IMR-90 (cell line): ENCODE measurements around the gene ZDHHC17. TPM values are rescaled to one million over a fixed set of nuclear protein-coding genes. Genes with fewer than 3 reads are reported as not detected.

Experiments
- ATAC-seq: fragments of 200-7000 bp; cut with Tn5 transposase; 2 replicates; pipeline ENCODE4 v1.9.1; 2020; ENCODE audit warnings: low read depth, mild to moderate bottlenecking, moderate library complexity
- BruUV-seq: library from RNA; stranded (reverse); fragments of 400-500 nt; replicated peaks from 2 replicates; lab custom pipeline; 2021; lab: Mats Ljungman, UMichigan
- CTCF ChIA-PET: fragments of 300-600 bp; formaldehyde crosslinking; extraction: SDS; loops from one replicate; lab custom pipeline; 2021; ENCODE audit warnings: antibody characterized with exemption; lab: Yijun Ruan, JAX
- POLR2A ChIA-PET: fragments of 300-600 bp; sonication (Branson Sonifier 250); formaldehyde crosslinking; loops from one replicate; lab custom pipeline; 2022; ENCODE audit warnings: antibody characterized with exemption; ENCODE audit not compliant: unreplicated experiment; lab: Charles Lee
- DNase-seq: peaks from one replicate; pipeline ENCODE4 v3.0.0; 2013
- H2AFZ ChIP-seq: replicated peaks from 2 replicates; pipeline ENCODE3; 2013; ENCODE audit warnings: low read length, mild to moderate bottlenecking; ENCODE audit not compliant: poor library complexity
- H2AK5ac ChIP-seq: 2 replicates; pipeline ENCODE4 v1.6.1; 2013; ENCODE audit warnings: low read depth, low read length, inconsistent platforms
- H2AK9ac ChIP-seq: replicated peaks from 2 replicates; pipeline ENCODE3; 2013; ENCODE audit warnings: mild to moderate bottlenecking, low read depth, low read length, moderate library complexity; ENCODE audit not compliant: poor library complexity
- H2BK120ac ChIP-seq: 2 replicates; pipeline ENCODE4 v1.6.1; 2013; ENCODE audit warnings: low read depth, low read length, inconsistent platforms
- H2BK15ac ChIP-seq: 3 replicates; pipeline ENCODE4 v1.6.1; 2013; ENCODE audit warnings: low read depth, low read length, inconsistent platforms
- H2BK20ac ChIP-seq: 2 replicates; pipeline ENCODE4 v1.6.1; 2013; ENCODE audit warnings: low read depth, mild to moderate bottlenecking, inconsistent platforms, low read length, moderate library complexity
- H2BK5ac ChIP-seq: 2 replicates; pipeline ENCODE4 v1.6.1; 2013; ENCODE audit warnings: mild to moderate bottlenecking, low read depth, low read length, inconsistent platforms; ENCODE audit not compliant: poor library complexity, severe bottlenecking
- H3K14ac ChIP-seq: replicated peaks from 2 replicates; pipeline ENCODE4 v1.6.1; 2013; ENCODE audit warnings: low read depth, low read length, inconsistent platforms
- H3K18ac ChIP-seq: 2 replicates; pipeline ENCODE4 v1.6.1; 2013; ENCODE audit warnings: low read depth, low read length, control low read depth
- H3K23ac ChIP-seq: 2 replicates; pipeline ENCODE4 v1.6.1; 2013; ENCODE audit warnings: low read depth, low read length, inconsistent platforms
- H3K27ac ChIP-seq: 2 replicates; pipeline ENCODE4 v1.5.1; 2013; ENCODE audit warnings: mild to moderate bottlenecking, control low read depth, low read length; ENCODE audit not compliant: insufficient read depth
- H3K27me3 ChIP-seq: 2 replicates; pipeline ENCODE4 v1.6.1; 2013; ENCODE audit warnings: low read length; ENCODE audit not compliant: control insufficient read depth, insufficient read depth
- H3K36me3 ChIP-seq: 2 replicates; pipeline ENCODE4 v1.6.1; 2013; ENCODE audit warnings: low read length, mixed read lengths; ENCODE audit not compliant: control insufficient read depth, insufficient read depth
- H3K4ac ChIP-seq: 2 replicates; pipeline ENCODE4 v1.6.1; 2013; ENCODE audit warnings: low read depth, low read length, inconsistent platforms
- H3K4me1 ChIP-seq: 2 replicates; pipeline ENCODE4 v1.6.1; 2013; ENCODE audit warnings: low read length, mixed read lengths; ENCODE audit not compliant: control insufficient read depth, insufficient read depth
- H3K4me2 ChIP-seq: 2 replicates; pipeline ENCODE4 v1.6.1; 2013; ENCODE audit warnings: low read depth, mild to moderate bottlenecking, control low read depth, low read length, moderate library complexity
- H3K4me3 ChIP-seq: 2 replicates; pipeline ENCODE4 v1.5.1; 2013; ENCODE audit warnings: low read depth, mild to moderate bottlenecking, control low read depth, low read length, moderate library complexity; ENCODE audit not compliant: insufficient read depth
- H3K56ac ChIP-seq: 2 replicates; pipeline ENCODE4 v1.6.1; 2013; ENCODE audit warnings: low read length, inconsistent platforms; ENCODE audit not compliant: insufficient read depth; ENCODE audit errors: extremely low read depth
- H3K79me1 ChIP-seq, 2 experiments: 2 replicates each; pipeline ENCODE4 v1.6.1; 2013; ENCODE audit warnings: low read length in 2 of 2, inconsistent platforms in 1 of 2, low read depth in 1 of 2
- H3K9ac ChIP-seq: 2 replicates; pipeline ENCODE4 v1.6.1; 2013; ENCODE audit warnings: low read depth, low read length, control low read depth
- H3K9me1 ChIP-seq: 2 replicates; pipeline ENCODE4 v1.6.1; 2013; ENCODE audit warnings: low read length, inconsistent platforms; ENCODE audit not compliant: insufficient read depth
- H3K9me3 ChIP-seq: 2 replicates; pipeline ENCODE4 v1.6.1; 2013; ENCODE audit warnings: low read length; ENCODE audit not compliant: control insufficient read depth, insufficient read depth
- H4K20me1 ChIP-seq: 2 replicates; pipeline ENCODE4 v1.6.1; 2013; ENCODE audit warnings: low read length, inconsistent platforms; ENCODE audit not compliant: insufficient read depth
- H4K5ac ChIP-seq: 2 replicates; pipeline ENCODE4 v1.6.1; 2013; ENCODE audit warnings: mild to moderate bottlenecking, low read depth, low read length, control low read depth
- H4K8ac ChIP-seq, 2 experiments: 2 replicates each; pipeline ENCODE4 v1.6.1; 2013; ENCODE audit warnings: low read depth in 2 of 2, low read length in 2 of 2, control low read depth in 1 of 2, inconsistent platforms in 1 of 2
- H4K91ac ChIP-seq: 2 replicates; pipeline ENCODE4 v1.6.1; 2013; ENCODE audit warnings: low read depth, low read length, inconsistent platforms; ENCODE audit not compliant: insufficient read depth
- BHLHE40 ChIP-seq: fragments of 150-350 bp; IDR thresholded peaks from 2 replicates; pipeline ENCODE4 v1.6.1; 2016; ENCODE audit warnings: mild to moderate bottlenecking, low read depth, low read length
- CEBPB ChIP-seq: IDR thresholded peaks from 2 replicates; pipeline ENCODE4 v1.6.1; 2012; ENCODE audit warnings: low read depth, low read length, improper control_type of control experiment
- CHD1 ChIP-seq: IDR thresholded peaks from 2 replicates; pipeline ENCODE4 v1.6.1; 2012; ENCODE audit warnings: low read depth, low read length, improper control_type of control experiment
- CTCF ChIP-seq: conservative IDR thresholded peaks from 2 replicates; pipeline ENCODE4 v1.5.1; 2012; ENCODE audit warnings: mild to moderate bottlenecking, low read depth, low read length, improper control_type of control experiment
- FOS ChIP-seq: fragments of 150-350 bp; IDR thresholded peaks from 2 replicates; pipeline ENCODE4 v1.6.1; 2016; ENCODE audit warnings: low read depth, low read length
- MAFK ChIP-seq: IDR thresholded peaks from 2 replicates; pipeline ENCODE4 v1.6.1; 2012; ENCODE audit warnings: low read depth, low read length, improper control_type of control experiment
- MAZ ChIP-seq: IDR thresholded peaks from 2 replicates; pipeline ENCODE4 v1.6.1; 2012; ENCODE audit warnings: low read depth, mild to moderate bottlenecking, low read length, improper control_type of control experiment, moderate library complexity, borderline replicate concordance
- MXI1 ChIP-seq: IDR thresholded peaks from 2 replicates; pipeline ENCODE4 v1.6.1; 2012; ENCODE audit warnings: low read depth, mild to moderate bottlenecking, low read length, moderate library complexity, borderline replicate concordance
- NFE2L2 ChIP-seq: fragments of 150-350 bp; IDR thresholded peaks from 2 replicates; pipeline ENCODE4 v1.6.1; 2016; ENCODE audit warnings: low read depth, mild to moderate bottlenecking, low read length
- POLR2A ChIP-seq: IDR thresholded peaks from 2 replicates; pipeline ENCODE4 v1.6.1; 2012; ENCODE audit warnings: mild to moderate bottlenecking, low read depth, low read length
- RAD21 ChIP-seq: IDR thresholded peaks from 2 replicates; pipeline ENCODE4 v1.6.1; 2012; ENCODE audit warnings: low read length, improper control_type of control experiment
- RCOR1 ChIP-seq: IDR thresholded peaks from 2 replicates; pipeline ENCODE4 v1.6.1; 2012; ENCODE audit warnings: mild to moderate bottlenecking, low read length, improper control_type of control experiment; ENCODE audit not compliant: insufficient replicate concordance
- RFX5 ChIP-seq: IDR thresholded peaks from 2 replicates; pipeline ENCODE4 v1.8.0; 2012; ENCODE audit warnings: low read depth, mild to moderate bottlenecking, low read length, moderate library complexity
- SMC3 ChIP-seq: fragments of 150-350 bp; IDR thresholded peaks from 2 replicates; pipeline ENCODE4 v1.6.1; 2016; ENCODE audit warnings: low read depth, mild to moderate bottlenecking, antibody characterized with exemption, low read length, moderate library complexity
- USF2 ChIP-seq: fragments of 150-350 bp; IDR thresholded peaks from 2 replicates; pipeline ENCODE4 v1.6.1; 2017; ENCODE audit warnings: mild to moderate bottlenecking, antibody characterized with exemption, low read length, low read depth
- WGBS, 2 experiments: methylation state at CpG; one replicate each; pipeline versions ENCODE4 v1.1.5 to v1.1.7; 2013; ENCODE audit warnings: missing lambda C conversion rate in 2 of 2; ENCODE audit not compliant: insufficient read length in 1 of 2; ENCODE audit errors: extremely low coverage in 2 of 2; 5-methylcytosine and 5-hydroxymethylcytosine counted together
- dilution Hi-C: fragments of 300-500 bp; cut with HindIII; formaldehyde crosslinking; loops from one replicate; pipeline ENCODE4 v1.14.3; 2018; ENCODE audit warnings: low sequenced_read_pairs; ENCODE audit not compliant: unreplicated experiment
- in situ Hi-C: fragments of 300-500 bp; cut with MboI; formaldehyde crosslinking; loops from 3 replicates; pipeline ENCODE4 v1.14.3; 2019; ENCODE audit warnings: low sequenced_read_pairs, inconsistent platforms, mixed read lengths
- intact Hi-C: fragments of 100-400 bp; cut with micrococcal nuclease; formaldehyde crosslinking; loops from 2 replicates; pipeline ENCODE4 v1.10.0; 2022
- polyA plus RNA-seq, 3 experiments: library from polyadenylated mRNA; depleted of rRNA; stranded (reverse); fragments of >200 nt; gene quantifications; 2 replicates each; pipeline ENCODE4 v1.2.3, GENCODE V29; 2012; ENCODE audit warnings: low replicate concordance in 1 of 3
- total RNA-seq: library from RNA; depleted of rRNA; stranded (reverse); fragments of >200 nt; gene quantifications from 2 replicates; pipeline ENCODE4 v1.2.3, GENCODE V29; 2012
- TF ChIP-seq, protein P1 (sequence below): fragments of 150-350 bp; IDR thresholded peaks from 2 replicates; pipeline ENCODE4 v1.6.1; 2016; ENCODE audit warnings: low read depth, mild to moderate bottlenecking, low read length, moderate library complexity, borderline replicate concordance

The ZDHHC17 gene
- total and polyA plus RNA-seq, 2 of the 4 experiments (the other 2 are of a cell fraction): 23.3 to 125 TPM

- H3K9ac ChIP-seq: no peak overlapping the region
- no peak overlapping the region for H4K8ac ChIP-seq
- H3K4me1 ChIP-seq: no peaks in the 10 kb centered on the region
- no peak overlapping the region for H2BK120ac ChIP-seq
- H3K18ac ChIP-seq: no peak overlapping the region
- ATAC-seq (no peak), DNase-seq (no peak)
- no peaks in the 10 kb centered on the region for H4K20me1 ChIP-seq
- no peak overlapping the region for H2BK20ac ChIP-seq
- H4K5ac ChIP-seq: no peak overlapping the region
- no peak overlapping the region for H2AK5ac ChIP-seq
- H3K27ac ChIP-seq: no peak overlapping the region
- no peaks in the 10 kb centered on the region for H3K79me1 ChIP-seq
- intact Hi-C loops (no loop called here), in situ Hi-C loops (no loop called here), dilution Hi-C loops (no loop called here)
- ChIA-PET CTCF (no interaction called here), POLR2A (no interaction called here)
- no peaks in the 10 kb centered on the region for H3K9me1 ChIP-seq
- H2AK9ac ChIP-seq: no peak overlapping the region
- no CpG with 5 or more reads among the region's 4 CpGs for WGBS, 2 experiments
- no peak overlapping the region for H3K14ac ChIP-seq
- peaks cover 2% of the 10 kb centered on the region; the same call in 1 of the 2 replicates for H3K9me3 ChIP-seq
- no peak overlapping the region for H3K4ac ChIP-seq
- no peak overlapping the region for H3K4me2 ChIP-seq
- TF ChIP-seq MAZ (no peak), NFE2L2 (no peak), POLR2A (no peak), RCOR1 (no peak), RAD21 (no peak), CEBPB (no peak), MAFK (no peak), FOS (no peak), CTCF (no peak), RFX5 (no peak), USF2 (no peak), CHD1 (no peak), MXI1 (no peak), SMC3 (no peak), BHLHE40 (no peak)
- TF ChIP-seq, protein P1, sequence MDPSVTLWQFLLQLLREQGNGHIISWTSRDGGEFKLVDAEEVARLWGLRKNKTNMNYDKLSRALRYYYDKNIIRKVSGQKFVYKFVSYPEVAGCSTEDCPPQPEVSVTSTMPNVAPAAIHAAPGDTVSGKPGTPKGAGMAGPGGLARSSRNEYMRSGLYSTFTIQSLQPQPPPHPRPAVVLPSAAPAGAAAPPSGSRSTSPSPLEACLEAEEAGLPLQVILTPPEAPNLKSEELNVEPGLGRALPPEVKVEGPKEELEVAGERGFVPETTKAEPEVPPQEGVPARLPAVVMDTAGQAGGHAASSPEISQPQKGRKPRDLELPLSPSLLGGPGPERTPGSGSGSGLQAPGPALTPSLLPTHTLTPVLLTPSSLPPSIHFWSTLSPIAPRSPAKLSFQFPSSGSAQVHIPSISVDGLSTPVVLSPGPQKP: no peak
- H3K4me3 ChIP-seq: no peak overlapping the region
- no peak overlapping the region for H4K91ac ChIP-seq
- no peak overlapping the region for H2BK5ac ChIP-seq
- no peaks in the 10 kb centered on the region for H3K36me3 ChIP-seq
- no peak overlapping the region for H3K23ac ChIP-seq
- H3K56ac ChIP-seq: no peak overlapping the region
- H2AFZ ChIP-seq: no peak overlapping the region
- BruUV-seq: no TSS peak
- H2BK15ac ChIP-seq: no peak overlapping the region
- no peaks in the 10 kb centered on the region for H3K27me3 ChIP-seq
Measured at GRCh38 chr12:76901628-76902380, 137.9 kb downstream of the ZDHHC17 start.
